ENCODE data around the gene CEP128. TPM values are rescaled to one million over a fixed set of nuclear protein-coding genes. Genes with fewer than 3 reads are reported as not detected.

Gene CEP128
- total and polyA plus RNA-seq, 2 experiments from 2014 or later: 7.6 to 17.6 TPM

- TF ChIP-seq, protein P1, sequence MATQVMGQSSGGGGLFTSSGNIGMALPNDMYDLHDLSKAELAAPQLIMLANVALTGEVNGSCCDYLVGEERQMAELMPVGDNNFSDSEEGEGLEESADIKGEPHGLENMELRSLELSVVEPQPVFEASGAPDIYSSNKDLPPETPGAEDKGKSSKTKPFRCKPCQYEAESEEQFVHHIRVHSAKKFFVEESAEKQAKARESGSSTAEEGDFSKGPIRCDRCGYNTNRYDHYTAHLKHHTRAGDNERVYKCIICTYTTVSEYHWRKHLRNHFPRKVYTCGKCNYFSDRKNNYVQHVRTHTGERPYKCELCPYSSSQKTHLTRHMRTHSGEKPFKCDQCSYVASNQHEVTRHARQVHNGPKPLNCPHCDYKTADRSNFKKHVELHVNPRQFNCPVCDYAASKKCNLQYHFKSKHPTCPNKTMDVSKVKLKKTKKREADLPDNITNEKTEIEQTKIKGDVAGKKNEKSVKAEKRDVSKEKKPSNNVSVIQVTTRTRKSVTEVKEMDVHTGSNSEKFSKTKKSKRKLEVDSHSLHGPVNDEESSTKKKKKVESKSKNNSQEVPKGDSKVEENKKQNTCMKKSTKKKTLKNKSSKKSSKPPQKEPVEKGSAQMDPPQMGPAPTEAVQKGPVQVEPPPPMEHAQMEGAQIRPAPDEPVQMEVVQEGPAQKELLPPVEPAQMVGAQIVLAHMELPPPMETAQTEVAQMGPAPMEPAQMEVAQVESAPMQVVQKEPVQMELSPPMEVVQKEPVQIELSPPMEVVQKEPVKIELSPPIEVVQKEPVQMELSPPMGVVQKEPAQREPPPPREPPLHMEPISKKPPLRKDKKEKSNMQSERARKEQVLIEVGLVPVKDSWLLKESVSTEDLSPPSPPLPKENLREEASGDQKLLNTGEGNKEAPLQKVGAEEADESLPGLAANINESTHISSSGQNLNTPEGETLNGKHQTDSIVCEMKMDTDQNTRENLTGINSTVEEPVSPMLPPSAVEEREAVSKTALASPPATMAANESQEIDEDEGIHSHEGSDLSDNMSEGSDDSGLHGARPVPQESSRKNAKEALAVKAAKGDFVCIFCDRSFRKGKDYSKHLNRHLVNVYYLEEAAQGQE (IDR thresholded peaks at IDR 0.05; ENCODE audit: unreplicated experiment): no peak
- no peak for TF ChIP-seq ZNF331 (CRISPR knock-in tag; IDR thresholded peaks at IDR 0.05; ENCODE audit: low read depth)
- no peak for TF ChIP-seq JUNB (IDR thresholded peaks at IDR 0.05; ENCODE audit: unreplicated experiment)
- TF ChIP-seq CREB1 (CRISPR knock-in tag; IDR thresholded peaks at IDR 0.05; ENCODE audit: low read depth): no peak
- TF ChIP-seq STAT1 (IDR thresholded peaks at IDR 0.05; ENCODE audit: unreplicated experiment): no peak
- TF ChIP-seq ETS1 (IDR thresholded peaks at IDR 0.05): no peak
- no peak for TF ChIP-seq POLR2AphosphoS5 (IDR thresholded peaks at IDR 0.05; ENCODE audit: low read depth)
- Mint-ChIP-seq H3K27ac (0 out of 2 replicates have a peak overlapping the region, but pooled peaks have one; percentile 19), H3K4me3 (no peak overlapping the region), H3K4me1 (no peaks in the 10 kb centered on the region), H3K36me3 (ENCODE audit: low read depth) (no peaks in the 10 kb centered on the region), H3K9me3 (no peaks in the 10 kb centered on the region), H3K27me3 (ENCODE audit: insufficient read depth, low read depth, poor library complexity) (no peaks in the 10 kb centered on the region)
- Histone ChIP-seq H3F3A (replicated peaks; ENCODE audit: low read depth) (no peaks in the 10 kb centered on the region), H3K4me2 (no peak overlapping the region), H2AFZ (no peak overlapping the region), H3K4me3 (no peak overlapping the region), H3K27ac (ENCODE audit: low read depth) (no peak overlapping the region), H3K79me2 (replicated peaks; ENCODE audit: insufficient read depth) (no peaks in the 10 kb centered on the region), H3K27me3 (ENCODE audit: insufficient read depth) (no peaks in the 10 kb centered on the region), H3K9me2 (ENCODE audit: insufficient read depth) (no peaks in the 10 kb centered on the region), H3K4me1 (ENCODE audit: insufficient read depth) (no peaks in the 10 kb centered on the region), H4K20me1 (replicated peaks; ENCODE audit: insufficient read depth) (no peaks in the 10 kb centered on the region), H3K36me3 (ENCODE audit: insufficient read depth) (no peaks in the 10 kb centered on the region)
- ATAC-seq (no peak), DNase-seq (ENCODE audit: low spot score) (no peak)
Measured at GRCh38 chr14:80658155-80658554, 283.4 kb downstream of the CEP128 start.

GRCh38 chr14:80653956-80654355, 287.6 kb downstream of the CEP128 start:
- no peak for ATAC-seq
- Mint-ChIP-seq H3K27me3 (ENCODE audit: insufficient read depth, low read depth, poor library complexity) (no peaks in the 10 kb centered on the region), H3K4me3 (no peak overlapping the region), H3K27ac (no peak overlapping the region), H3K9me3 (peaks cover 6% of the 10 kb centered on the region; the same call in 2 of the 3 replicates), H3K36me3 (ENCODE audit: low read depth) (no peaks in the 10 kb centered on the region), H3K4me1 (no peaks in the 10 kb centered on the region)
- no peaks in the 10 kb centered on the region for H3K4me1 ChIP-seq (ENCODE audit: insufficient read depth)
- H3K27me3 ChIP-seq (ENCODE audit: insufficient read depth): no peaks in the 10 kb centered on the region
- no peaks in the 10 kb centered on the region for H3K36me3 ChIP-seq (ENCODE audit: insufficient read depth)
- no peak overlapping the region for H2AFZ ChIP-seq
- H3K9me2 ChIP-seq (ENCODE audit: insufficient read depth): no peaks in the 10 kb centered on the region
- no peaks in the 10 kb centered on the region for H4K20me1 ChIP-seq (replicated peaks; ENCODE audit: insufficient read depth)
- no peak overlapping the region for H3K4me3 ChIP-seq
- no peaks in the 10 kb centered on the region for H3F3A ChIP-seq (replicated peaks; ENCODE audit: low read depth)
- no peak overlapping the region for H3K27ac ChIP-seq (ENCODE audit: low read depth)
- H3K79me2 ChIP-seq (replicated peaks; ENCODE audit: insufficient read depth): no peaks in the 10 kb centered on the region
- H3K4me2 ChIP-seq: no peak overlapping the region
- DNase-seq (ENCODE audit: low spot score): no peak
- no peak for TF ChIP-seq EZH2 (IDR thresholded peaks at IDR 0.05; ENCODE audit: low read depth, unreplicated experiment)
- TF ChIP-seq, protein P2, sequence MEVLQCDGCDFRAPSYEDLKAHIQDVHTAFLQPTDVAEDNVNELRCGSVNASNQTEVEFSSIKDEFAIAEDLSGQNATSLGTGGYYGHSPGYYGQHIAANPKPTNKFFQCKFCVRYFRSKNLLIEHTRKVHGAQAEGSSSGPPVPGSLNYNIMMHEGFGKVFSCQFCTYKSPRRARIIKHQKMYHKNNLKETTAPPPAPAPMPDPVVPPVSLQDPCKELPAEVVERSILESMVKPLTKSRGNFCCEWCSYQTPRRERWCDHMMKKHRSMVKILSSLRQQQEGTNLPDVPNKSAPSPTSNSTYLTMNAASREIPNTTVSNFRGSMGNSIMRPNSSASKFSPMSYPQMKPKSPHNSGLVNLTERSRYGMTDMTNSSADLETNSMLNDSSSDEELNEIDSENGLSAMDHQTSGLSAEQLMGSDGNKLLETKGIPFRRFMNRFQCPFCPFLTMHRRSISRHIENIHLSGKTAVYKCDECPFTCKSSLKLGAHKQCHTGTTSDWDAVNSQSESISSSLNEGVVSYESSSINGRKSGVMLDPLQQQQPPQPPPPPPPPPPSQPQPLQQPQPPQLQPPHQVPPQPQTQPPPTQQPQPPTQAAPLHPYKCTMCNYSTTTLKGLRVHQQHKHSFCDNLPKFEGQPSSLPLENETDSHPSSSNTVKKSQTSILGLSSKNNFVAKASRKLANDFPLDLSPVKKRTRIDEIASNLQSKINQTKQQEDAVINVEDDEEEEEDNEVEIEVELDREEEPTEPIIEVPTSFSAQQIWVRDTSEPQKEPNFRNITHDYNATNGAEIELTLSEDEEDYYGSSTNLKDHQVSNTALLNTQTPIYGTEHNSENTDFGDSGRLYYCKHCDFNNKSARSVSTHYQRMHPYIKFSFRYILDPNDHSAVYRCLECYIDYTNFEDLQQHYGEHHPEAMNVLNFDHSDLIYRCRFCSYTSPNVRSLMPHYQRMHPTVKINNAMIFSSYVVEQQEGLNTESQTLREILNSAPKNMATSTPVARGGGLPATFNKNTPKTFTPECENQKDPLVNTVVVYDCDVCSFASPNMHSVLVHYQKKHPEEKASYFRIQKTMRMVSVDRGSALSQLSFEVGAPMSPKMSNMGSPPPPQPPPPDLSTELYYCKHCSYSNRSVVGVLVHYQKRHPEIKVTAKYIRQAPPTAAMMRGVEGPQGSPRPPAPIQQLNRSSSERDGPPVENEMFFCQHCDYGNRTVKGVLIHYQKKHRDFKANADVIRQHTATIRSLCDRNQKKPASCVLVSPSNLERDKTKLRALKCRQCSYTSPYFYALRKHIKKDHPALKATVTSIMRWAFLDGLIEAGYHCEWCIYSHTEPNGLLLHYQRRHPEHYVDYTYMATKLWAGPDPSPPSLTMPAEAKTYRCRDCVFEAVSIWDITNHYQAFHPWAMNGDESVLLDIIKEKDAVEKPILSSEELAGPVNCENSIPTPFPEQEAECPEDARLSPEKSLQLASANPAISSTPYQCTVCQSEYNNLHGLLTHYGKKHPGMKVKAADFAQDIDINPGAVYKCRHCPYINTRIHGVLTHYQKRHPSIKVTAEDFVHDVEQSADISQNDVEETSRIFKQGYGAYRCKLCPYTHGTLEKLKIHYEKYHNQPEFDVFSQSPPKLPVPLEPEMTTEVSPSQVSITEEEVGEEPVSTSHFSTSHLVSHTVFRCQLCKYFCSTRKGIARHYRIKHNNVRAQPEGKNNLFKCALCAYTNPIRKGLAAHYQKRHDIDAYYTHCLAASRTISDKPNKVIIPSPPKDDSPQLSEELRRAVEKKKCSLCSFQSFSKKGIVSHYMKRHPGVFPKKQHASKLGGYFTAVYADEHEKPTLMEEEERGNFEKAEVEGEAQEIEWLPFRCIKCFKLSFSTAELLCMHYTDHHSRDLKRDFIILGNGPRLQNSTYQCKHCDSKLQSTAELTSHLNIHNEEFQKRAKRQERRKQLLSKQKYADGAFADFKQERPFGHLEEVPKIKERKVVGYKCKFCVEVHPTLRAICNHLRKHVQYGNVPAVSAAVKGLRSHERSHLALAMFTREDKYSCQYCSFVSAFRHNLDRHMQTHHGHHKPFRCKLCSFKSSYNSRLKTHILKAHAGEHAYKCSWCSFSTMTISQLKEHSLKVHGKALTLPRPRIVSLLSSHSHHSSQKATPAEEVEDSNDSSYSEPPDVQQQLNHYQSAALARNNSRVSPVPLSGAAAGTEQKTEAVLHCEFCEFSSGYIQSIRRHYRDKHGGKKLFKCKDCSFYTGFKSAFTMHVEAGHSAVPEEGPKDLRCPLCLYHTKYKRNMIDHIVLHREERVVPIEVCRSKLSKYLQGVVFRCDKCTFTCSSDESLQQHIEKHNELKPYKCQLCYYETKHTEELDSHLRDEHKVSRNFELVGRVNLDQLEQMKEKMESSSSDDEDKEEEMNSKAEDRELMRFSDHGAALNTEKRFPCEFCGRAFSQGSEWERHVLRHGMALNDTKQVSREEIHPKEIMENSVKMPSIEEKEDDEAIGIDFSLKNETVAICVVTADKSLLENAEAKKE (CRISPR knock-in tag; IDR thresholded peaks at IDR 0.05): no peak
- TF ChIP-seq EZH2phosphoT487 (IDR thresholded peaks at IDR 0.05; ENCODE audit: unreplicated experiment): no peak
